Stimulated activated CD4-positive, alpha-beta T cell treated with anti-CD3 and anti-CD28 coated beads, TNF-alpha, amount 100 ng/mL, for 4 hours (primary cell): Measurements from ENCODE around the gene ARHGEF26.
"Not testable (repeated sequence)": the region's sequence is repeated elsewhere in the genome, so short reads cannot be mapped to it uniquely, and the experiment has no call there.

ENCODE experiments used
- DNase-seq, 3 experiments: peaks; one replicate each; pipeline ENCODE4 v3.0.0-alpha.2; 2020; ENCODE audit warnings: low read depth in 3 of 3

The ARHGEF26 gene, protein sequence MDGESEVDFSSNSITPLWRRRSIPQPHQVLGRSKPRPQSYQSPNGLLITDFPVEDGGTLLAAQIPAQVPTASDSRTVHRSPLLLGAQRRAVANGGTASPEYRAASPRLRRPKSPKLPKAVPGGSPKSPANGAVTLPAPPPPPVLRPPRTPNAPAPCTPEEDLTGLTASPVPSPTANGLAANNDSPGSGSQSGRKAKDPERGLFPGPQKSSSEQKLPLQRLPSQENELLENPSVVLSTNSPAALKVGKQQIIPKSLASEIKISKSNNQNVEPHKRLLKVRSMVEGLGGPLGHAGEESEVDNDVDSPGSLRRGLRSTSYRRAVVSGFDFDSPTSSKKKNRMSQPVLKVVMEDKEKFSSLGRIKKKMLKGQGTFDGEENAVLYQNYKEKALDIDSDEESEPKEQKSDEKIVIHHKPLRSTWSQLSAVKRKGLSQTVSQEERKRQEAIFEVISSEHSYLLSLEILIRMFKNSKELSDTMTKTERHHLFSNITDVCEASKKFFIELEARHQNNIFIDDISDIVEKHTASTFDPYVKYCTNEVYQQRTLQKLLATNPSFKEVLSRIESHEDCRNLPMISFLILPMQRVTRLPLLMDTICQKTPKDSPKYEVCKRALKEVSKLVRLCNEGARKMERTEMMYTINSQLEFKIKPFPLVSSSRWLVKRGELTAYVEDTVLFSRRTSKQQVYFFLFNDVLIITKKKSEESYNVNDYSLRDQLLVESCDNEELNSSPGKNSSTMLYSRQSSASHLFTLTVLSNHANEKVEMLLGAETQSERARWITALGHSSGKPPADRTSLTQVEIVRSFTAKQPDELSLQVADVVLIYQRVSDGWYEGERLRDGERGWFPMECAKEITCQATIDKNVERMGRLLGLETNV

DNA sequence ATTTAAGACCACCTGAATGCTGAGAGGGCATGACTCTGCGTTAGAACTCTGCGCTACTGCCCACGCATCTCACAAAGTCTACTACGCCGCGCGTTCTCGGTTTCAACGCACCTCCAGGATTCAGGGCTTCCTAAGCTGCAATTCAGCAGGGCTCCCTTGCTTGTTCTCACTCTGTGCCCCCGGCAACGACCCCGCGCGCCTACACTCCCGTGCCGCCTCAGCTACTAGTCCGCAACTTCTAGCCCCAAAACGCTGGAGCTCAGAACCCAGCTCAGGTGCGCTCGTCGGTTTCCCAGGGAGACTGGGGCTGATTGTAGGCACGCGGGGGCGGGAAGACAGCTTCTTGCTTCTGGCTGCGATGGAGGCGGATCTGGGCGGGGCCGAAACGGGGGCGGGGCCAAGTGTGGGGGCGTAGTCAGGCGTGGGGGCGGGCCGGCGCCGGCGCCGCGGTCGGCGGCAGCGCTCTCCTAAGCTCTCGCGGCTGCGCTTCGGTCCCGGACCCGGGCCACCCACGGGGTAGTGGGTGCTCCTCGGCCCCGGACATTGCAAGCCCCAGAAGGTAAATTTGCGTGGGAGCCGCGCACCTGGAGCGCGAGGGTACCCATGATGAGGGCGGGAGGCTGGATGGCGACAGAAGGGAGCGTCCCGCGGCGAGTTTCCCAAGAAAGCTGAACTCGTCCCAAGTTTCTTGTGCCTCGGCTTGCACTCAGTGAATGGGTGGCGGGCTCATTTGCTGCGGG, at the start of gene ARHGEF26:
Gene ARHGEF26 (plus strand): TSS at position 430 of the 740 bp plus-strand sequence. CDS start 603 bp downstream, outside the sequence.
- peak; percentile 51 to 76 (median 63) for DNase-seq

- DNase-seq: no peak
Measured at GRCh38 chr3:154074966-154075365, 46.2 kb upstream of the ARHGEF26 start.

DNA sequence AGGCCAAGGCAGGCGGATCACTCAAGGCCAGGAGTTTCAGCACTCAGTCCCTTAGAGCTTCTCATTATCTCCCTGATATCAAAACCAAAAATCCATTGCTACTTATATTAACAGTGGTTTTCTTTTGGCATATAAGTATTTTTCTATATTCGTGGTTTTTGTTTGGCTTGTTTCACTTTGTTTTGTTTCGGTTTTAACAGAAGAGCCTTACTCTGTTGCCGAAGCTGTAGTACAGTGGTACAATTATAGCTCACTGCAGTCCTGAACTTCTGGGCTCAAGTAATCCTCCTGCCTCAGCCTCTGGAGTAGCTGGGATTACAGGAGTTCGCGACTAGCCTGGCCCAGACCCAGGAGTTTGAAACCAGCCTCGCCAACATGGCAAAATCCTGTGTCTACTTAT, 42.5 kb upstream of the ARHGEF26 start:
- DNase-seq: no peak

- DNase-seq: no peak
Measured at GRCh38 chr3:154081305-154081704, 39.9 kb upstream of the ARHGEF26 start.

- DNase-seq: no peak
Measured at GRCh38 chr3:154085071-154085470, 36.1 kb upstream of the ARHGEF26 start.

DNA sequence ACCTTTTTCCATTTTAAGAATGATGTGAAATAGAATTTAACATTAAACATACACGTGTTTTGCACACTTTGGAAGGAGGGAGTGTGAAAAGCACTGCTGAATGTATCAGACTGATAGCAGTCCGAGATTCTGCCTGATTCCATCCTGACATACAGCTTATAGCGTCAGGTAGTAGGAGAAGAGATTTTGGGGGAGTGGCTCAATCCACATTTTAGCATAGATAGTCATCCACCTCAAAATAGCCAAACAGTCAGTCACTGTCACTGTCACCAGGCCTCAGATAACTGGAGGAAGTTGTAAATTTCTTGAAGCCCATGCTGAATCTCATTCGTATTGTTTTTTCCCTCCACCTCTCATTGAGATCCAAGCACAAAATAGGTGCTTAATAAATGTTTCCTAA, 35.4 kb upstream of the ARHGEF26 start:
- DNase-seq: no peak

GRCh38 chr3:154086286-154086685, 34.9 kb upstream of the ARHGEF26 start:
- DNase-seq: no peak

GRCh38 chr3:154087756-154088480, 33.3 kb upstream of the ARHGEF26 start:
- DNase-seq: not testable (repeated sequence)

GRCh38 chr3:154089421-154090420, 31.5 kb upstream of the ARHGEF26 start:
- no peak for DNase-seq

DNA sequence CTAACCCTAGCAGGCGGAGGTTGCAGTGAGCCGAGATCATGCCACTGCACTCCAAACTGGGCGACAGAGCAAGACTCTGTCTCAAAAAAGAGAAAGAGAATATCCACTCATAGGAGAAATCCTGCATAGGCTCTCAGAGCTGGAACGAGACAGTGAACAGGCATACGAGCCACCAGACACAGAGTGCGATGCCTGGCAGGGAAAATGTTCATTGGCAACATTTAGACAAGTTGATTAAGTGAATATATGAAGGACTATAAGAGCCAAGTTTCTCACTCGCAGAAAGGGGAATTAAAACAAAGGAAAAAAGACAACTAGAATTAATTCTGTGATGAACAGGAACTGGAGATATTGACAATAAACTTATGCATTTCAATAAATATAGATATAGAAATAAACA, 27.1 kb upstream of the ARHGEF26 start:
- DNase-seq: no peak

DNA sequence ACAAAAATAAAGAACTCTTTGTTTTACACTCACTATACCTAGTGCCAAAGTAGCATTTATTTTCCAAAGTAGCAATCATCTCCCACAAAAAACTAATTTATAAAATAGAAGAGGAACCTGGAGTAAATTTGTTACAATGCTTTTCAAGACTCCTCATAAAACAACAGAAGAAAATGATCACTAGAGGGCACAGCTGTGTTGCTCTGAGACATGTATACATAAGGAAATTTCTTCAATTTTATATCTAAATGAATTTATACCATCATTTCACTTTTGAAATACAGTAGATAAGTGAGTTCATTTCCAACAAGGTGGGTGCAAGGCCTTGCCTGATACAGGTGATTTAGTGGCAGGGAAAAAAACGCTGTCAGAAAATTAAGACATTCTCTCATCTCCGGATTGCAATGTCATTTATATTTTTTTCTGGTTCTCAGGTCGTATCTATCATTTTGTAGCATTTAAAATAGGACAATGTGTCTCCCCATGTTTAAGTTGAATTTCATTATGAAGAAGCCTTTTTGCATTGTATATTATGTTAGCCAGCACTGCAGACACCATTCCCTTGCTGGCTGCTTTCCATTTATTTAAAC, 25.3 kb upstream of the ARHGEF26 start:
- DNase-seq: no peak

DNA sequence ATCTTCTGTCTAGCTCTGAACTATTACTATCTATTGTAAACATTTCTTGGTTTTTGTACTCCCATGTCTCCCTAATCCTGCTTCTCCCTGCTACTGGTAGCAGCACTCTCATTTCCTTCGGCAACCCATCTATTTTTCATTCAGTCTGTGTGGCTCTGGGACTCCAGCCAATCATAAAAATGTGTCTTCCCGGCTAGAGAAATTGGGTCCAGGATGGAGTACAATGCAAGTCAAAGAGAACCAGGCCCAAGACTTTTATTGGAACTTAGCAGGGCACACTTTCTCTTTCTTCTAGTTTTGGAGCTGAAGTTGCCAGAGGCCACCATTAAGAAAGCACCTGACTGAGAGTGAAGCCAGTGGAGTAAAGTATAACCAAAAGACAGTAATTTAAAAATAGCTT, 22.8 kb upstream of the ARHGEF26 start:
- DNase-seq: no peak

GRCh38 chr3:154100556-154100955, 20.6 kb upstream of the ARHGEF26 start:
- no peak for DNase-seq

- DNase-seq: no peak
Measured at GRCh38 chr3:154101250-154101649, 19.9 kb upstream of the ARHGEF26 start.

DNA sequence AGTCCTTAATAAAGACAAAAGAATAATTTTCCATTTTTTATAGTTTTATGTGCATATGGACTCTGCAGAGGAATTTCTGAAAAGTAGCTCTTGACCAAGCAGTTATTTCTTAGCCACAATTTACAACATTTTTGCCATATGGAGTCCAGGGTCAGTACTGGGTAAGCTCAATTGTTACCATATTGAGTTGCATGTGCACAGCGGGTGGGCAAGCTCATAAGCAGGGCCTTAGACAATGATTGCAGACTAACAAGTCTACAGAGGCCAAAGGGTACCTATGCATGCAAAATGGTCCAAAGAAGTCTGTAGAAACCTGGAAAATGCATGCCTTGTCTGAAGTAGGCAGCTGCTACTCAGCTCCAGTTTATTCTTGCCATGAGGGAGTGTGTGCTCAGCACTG, 19.0 kb upstream of the ARHGEF26 start:
- no peak for DNase-seq

- DNase-seq: no peak
Measured at GRCh38 chr3:154105218-154105975, 15.8 kb upstream of the ARHGEF26 start.

DNA sequence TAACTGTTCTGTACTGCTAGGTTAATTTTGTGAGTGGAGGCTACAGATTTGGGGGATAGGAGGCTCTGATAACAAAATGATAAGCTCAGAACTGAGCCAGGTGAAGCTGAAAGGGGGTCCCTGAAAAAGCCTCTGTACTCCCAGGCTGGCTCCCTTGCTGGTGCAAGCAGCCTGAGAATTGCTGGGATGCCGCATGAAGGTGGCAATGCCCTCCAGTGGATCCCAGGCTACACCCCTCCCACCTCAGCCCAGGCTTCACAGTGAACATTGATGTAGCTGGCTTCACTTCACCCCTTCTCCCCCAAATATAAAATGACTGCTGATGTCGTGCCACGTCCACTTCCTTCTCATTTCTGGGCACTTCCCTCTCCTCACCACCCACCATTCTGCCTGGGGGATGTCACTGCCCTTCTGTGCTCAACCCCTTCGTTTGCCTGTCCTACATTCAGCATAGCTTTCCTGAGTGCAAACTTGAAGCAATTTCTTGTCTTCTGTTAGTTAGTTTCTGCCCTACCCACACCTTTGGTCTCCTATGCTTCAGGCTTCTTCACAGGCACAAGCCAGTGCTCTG, 9.7 kb upstream of the ARHGEF26 start:
- DNase-seq: no peak

GRCh38 chr3:154112146-154112852, 8.9 kb upstream of the ARHGEF26 start:
- DNase-seq: no peak
